CD4-positive, alpha-beta T cell treated with Interferon alpha-2 for 1 hour (primary cell): ENCODE measurements around the gene TMEM114.

Experiments used
- DNase-seq, 2 donors: peaks; one replicate each; pipeline ENCODE4 v3.0.0-alpha.2; 2020 to 2022

TMEM114 gene

GRCh38 chr16:8547762-8548161 lies 42.5 kb downstream of the TMEM114 start:
- no peak for DNase-seq

- no peak for DNase-seq
Measured at GRCh38 chr16:8544406-8544805, 45.9 kb downstream of the TMEM114 start.

- DNase-seq, result no peak
Measured at GRCh38 chr16:8543258-8543657, 47.1 kb downstream of the TMEM114 start.

- no peak for DNase-seq
Measured at GRCh38 chr16:8542393-8542792, 47.9 kb downstream of the TMEM114 start.

- no peak for DNase-seq
Measured at GRCh38 chr16:8541868-8542267, 48.4 kb downstream of the TMEM114 start.

- no peak for DNase-seq
Measured at GRCh38 chr16:8537691-8538342, 52.5 kb downstream of the TMEM114 start.

GRCh38 chr16:8533509-8533908 lies 56.8 kb downstream of the TMEM114 start:
- no peak for DNase-seq

- DNase-seq, result no peak
Measured at GRCh38 chr16:8530752-8531384, 59.4 kb downstream of the TMEM114 start.

- no peak for DNase-seq
Measured at GRCh38 chr16:8528471-8528870, 61.8 kb downstream of the TMEM114 start.

GRCh38 chr16:8523932-8524331 lies 66.4 kb downstream of the TMEM114 start:
- no peak for DNase-seq

GRCh38 chr16:8522757-8523156 lies 67.6 kb downstream of the TMEM114 start:
- DNase-seq, result no peak

GRCh38 chr16:8519643-8520042 lies 70.7 kb downstream of the TMEM114 start:
- no peak for DNase-seq
